ENCODE results near the gene BCL3.
"Not testable (repeated sequence)": the region's sequence is repeated elsewhere in the genome, so short reads cannot be mapped to it uniquely, and the experiment has no call there.

BCL3 gene

GRCh38 chr19:44748426-44749254 is at the start of gene BCL3:
Gene BCL3 (plus strand): TSS chr19:44748708. CDS start chr19:44748791, 83 bp downstream.
- DNase-seq (ENCODE audit: low spot score), result peak; percentile 73

- no peak for DNase-seq (ENCODE audit: low spot score)
Measured at GRCh38 chr19:44700547-44700946, 48.0 kb upstream of the BCL3 start.

- no peak for DNase-seq (ENCODE audit: low spot score)
Measured at GRCh38 chr19:44701228-44701627, 47.3 kb upstream of the BCL3 start.

GRCh38 chr19:44702551-44703176 is 45.8 kb upstream of the BCL3 start:
- no peak for DNase-seq (ENCODE audit: low spot score)

GRCh38 chr19:44703336-44704078 is 45.0 kb upstream of the BCL3 start:
- DNase-seq (ENCODE audit: low spot score), result no peak

GRCh38 chr19:44704982-44705381 is 43.5 kb upstream of the BCL3 start:
- no peak for DNase-seq (ENCODE audit: low spot score)

GRCh38 chr19:44705502-44706010 is 43.0 kb upstream of the BCL3 start:
- no peak for DNase-seq (ENCODE audit: low spot score)

- no peak for DNase-seq (ENCODE audit: low spot score)
Measured at GRCh38 chr19:44706506-44707236, 41.8 kb upstream of the BCL3 start.

GRCh38 chr19:44707794-44708193 is 40.7 kb upstream of the BCL3 start:
- DNase-seq (ENCODE audit: low spot score), result no peak

- no peak for DNase-seq (ENCODE audit: low spot score)
Measured at GRCh38 chr19:44708940-44709339, 39.6 kb upstream of the BCL3 start.

- DNase-seq (ENCODE audit: low spot score), result not testable (repeated sequence)
Measured at GRCh38 chr19:44709434-44710266, 38.9 kb upstream of the BCL3 start.

GRCh38 chr19:44710483-44710882 is 38.0 kb upstream of the BCL3 start:
- DNase-seq (ENCODE audit: low spot score), result no peak

- DNase-seq (ENCODE audit: low spot score), result no peak
Measured at GRCh38 chr19:44712864-44713515, 35.5 kb upstream of the BCL3 start.

- no peak for DNase-seq (ENCODE audit: low spot score)
Measured at GRCh38 chr19:44714597-44715169, 33.8 kb upstream of the BCL3 start.

- no peak for DNase-seq (ENCODE audit: low spot score)
Measured at GRCh38 chr19:44717603-44718002, 30.9 kb upstream of the BCL3 start.

- no peak for DNase-seq (ENCODE audit: low spot score)
Measured at GRCh38 chr19:44718441-44719261, 29.9 kb upstream of the BCL3 start.

- no peak for DNase-seq (ENCODE audit: low spot score)
Measured at GRCh38 chr19:44719262-44719701, 29.2 kb upstream of the BCL3 start.

GRCh38 chr19:44720396-44720795 is 28.1 kb upstream of the BCL3 start:
- not testable (repeated sequence) for DNase-seq (ENCODE audit: low spot score)

GRCh38 chr19:44720945-44721344 is 27.6 kb upstream of the BCL3 start:
- DNase-seq (ENCODE audit: low spot score), result no peak
